SU-DHL-6 (cell line): ENCODE measurements around the gene LAMA2.

ENCODE experiments used
- H2AFZ ChIP-seq: fragments of 200-600 bp; sonication (generic); 2 replicates; pipeline ENCODE4 v1.6.1; 2014; ENCODE audit warnings: low read depth, mild to moderate bottlenecking, moderate library complexity, mixed read lengths, antibody characterized with exemption, low read length; ENCODE audit not compliant: severe bottlenecking
- H3F3A ChIP-seq: fragments of 200-600 bp; shearing (Covaris generic); 2 replicates; pipeline ENCODE4 v1.6.0; 2016; ENCODE audit warnings: antibody characterized with exemption, mild to moderate bottlenecking; ENCODE audit not compliant: insufficient read depth
- H3K27ac ChIP-seq: fragments of 200-600 bp; sonication (generic); 2 replicates; pipeline ENCODE4 v1.5.1; 2016; ENCODE audit warnings: low read depth, mild to moderate bottlenecking, low read length, moderate library complexity, mixed read lengths
- H3K27me3 ChIP-seq: fragments of 200-600 bp; sonication (generic), shearing (Covaris generic); 2 replicates; pipeline ENCODE4 v1.6.0; 2014; ENCODE audit warnings: mild to moderate bottlenecking, low read length
- H3K36me3 ChIP-seq: fragments of 200-600 bp; sonication (generic); 2 replicates; pipeline ENCODE4 v1.6.1; 2014; ENCODE audit warnings: mild to moderate bottlenecking, low read length, mixed read lengths
- H3K4me2 ChIP-seq: fragments of 300-600, 200-600 bp; shearing (Covaris generic), sonication (generic); 2 replicates; pipeline ENCODE4 v1.6.0; 2014; ENCODE audit warnings: low read length, low read depth, mild to moderate bottlenecking; ENCODE audit not compliant: poor library complexity, severe bottlenecking
- H3K4me3 ChIP-seq: fragments of 200-600 bp; sonication (generic); 2 replicates; pipeline ENCODE4 v1.5.1; 2014; ENCODE audit warnings: antibody characterized with exemption, low read length, mild to moderate bottlenecking, mixed read lengths; ENCODE audit not compliant: insufficient read depth, poor library complexity, severe bottlenecking
- H3K79me2 ChIP-seq: fragments of 200-600 bp; sonication (generic); 2 replicates; pipeline ENCODE4 v1.6.1; 2014; ENCODE audit warnings: mild to moderate bottlenecking, low read length, moderate library complexity; ENCODE audit not compliant: insufficient read depth
- H3K9ac ChIP-seq: fragments of 200-600 bp; sonication (generic); 2 replicates; pipeline ENCODE4 v1.7.0; 2014; ENCODE audit warnings: mild to moderate bottlenecking, low read length
- H3K9me2 ChIP-seq: fragments of 200-600 bp; sonication (generic); replicated peaks from 2 replicates; pipeline ENCODE4 v1.6.1; 2014; ENCODE audit warnings: low read length; ENCODE audit not compliant: insufficient read depth
- H3K9me3 ChIP-seq: fragments of 200-600 bp; sonication (generic); 2 replicates; pipeline ENCODE4 v1.6.1; 2014; ENCODE audit warnings: low read length, mixed read lengths; ENCODE audit not compliant: insufficient read depth
- H4K20me1 ChIP-seq: fragments of 200-600 bp; sonication (generic); 2 replicates; pipeline ENCODE4 v1.6.1; 2014; ENCODE audit warnings: low read depth, mild to moderate bottlenecking, antibody characterized with exemption, low read length, moderate library complexity, mixed read lengths
- CTCF ChIP-seq: fragments of 200-600 bp; sonication (generic); IDR thresholded peaks from one replicate; pipeline ENCODE4 v1.5.1; 2017; ENCODE audit warnings: antibody characterized with exemption, mild to moderate bottlenecking, low read length, moderate library complexity; ENCODE audit not compliant: insufficient read depth, poor library complexity, severe bottlenecking
- EZH2phosphoT487 ChIP-seq: fragments of 200-600 bp; sonication (generic), shearing (Covaris generic); conservative IDR thresholded peaks from 2 replicates; pipeline ENCODE4 v1.6.1; 2018; ENCODE audit warnings: mild to moderate bottlenecking, antibody characterized with exemption, low read length, moderate library complexity, mixed read lengths

The LAMA2 gene

GRCh38 chr6:129492260-129492659 lies 609.3 kb downstream of the LAMA2 start:
- Histone ChIP-seq H3F3A (no peaks in the 10 kb centered on the region), H3K4me3 (no peak overlapping the region), H4K20me1 (no peaks in the 10 kb centered on the region), H3K27ac (no peak overlapping the region), H3K27me3 (no peaks in the 10 kb centered on the region), H3K79me2 (no peaks in the 10 kb centered on the region), H3K9me3 (no peaks in the 10 kb centered on the region), H3K36me3 (no peaks in the 10 kb centered on the region), H3K9ac (no peak overlapping the region), H2AFZ (no peak overlapping the region), H3K9me2 (no peaks in the 10 kb centered on the region), H3K4me2 (no peak overlapping the region)
- TF ChIP-seq CTCF (no peak), EZH2phosphoT487 (no peak)

GRCh38 chr6:129493354-129493902 lies 610.5 kb downstream of the LAMA2 start:
- H3F3A ChIP-seq = no peaks in the 10 kb centered on the region
- H3K36me3 ChIP-seq = no peaks in the 10 kb centered on the region
- H3K9me2 ChIP-seq = no peaks in the 10 kb centered on the region
- H3K9me3 ChIP-seq = no peaks in the 10 kb centered on the region
- H3K4me2 ChIP-seq = no peak overlapping the region
- no peaks in the 10 kb centered on the region for H4K20me1 ChIP-seq
- H3K27ac ChIP-seq = no peak overlapping the region
- no peak overlapping the region for H2AFZ ChIP-seq
- H3K79me2 ChIP-seq = no peaks in the 10 kb centered on the region
- no peak overlapping the region for H3K9ac ChIP-seq
- no peaks in the 10 kb centered on the region for H3K27me3 ChIP-seq
- TF ChIP-seq EZH2phosphoT487 = no peak
- no peak for TF ChIP-seq CTCF
- H3K4me3 ChIP-seq = no peak overlapping the region

- no peak overlapping the region for H3K4me2 ChIP-seq
- H3K36me3 ChIP-seq = no peaks in the 10 kb centered on the region
- H3K27ac ChIP-seq = no peak overlapping the region
- no peaks in the 10 kb centered on the region for H3K27me3 ChIP-seq
- TF ChIP-seq EZH2phosphoT487 (no peak), CTCF (no peak)
- H3K79me2 ChIP-seq = no peaks in the 10 kb centered on the region
- no peaks in the 10 kb centered on the region for H3K9me3 ChIP-seq
- H2AFZ ChIP-seq = no peak overlapping the region
- no peaks in the 10 kb centered on the region for H3K9me2 ChIP-seq
- H3K9ac ChIP-seq = no peak overlapping the region
- no peak overlapping the region for H3K4me3 ChIP-seq
- H4K20me1 ChIP-seq = no peaks in the 10 kb centered on the region
- no peaks in the 10 kb centered on the region for H3F3A ChIP-seq
These were observed 611.2 kb downstream of the LAMA2 start for GRCh38 chr6:129494099-129494498.
